ENCODE results near the gene WSB1. TPM values are rescaled to one million over a fixed set of nuclear protein-coding genes. Genes with fewer than 3 reads are reported as not detected.

The WSB1 gene
- total and polyA plus RNA-seq, 2 experiments from 2014 or later = 161 to 214 TPM

GRCh38 chr17:27284811-27285415 lies 9.0 kb upstream of the WSB1 start:
- TF ChIP-seq CTCF (IDR thresholded peaks at IDR 0.05; ENCODE audit: poor library complexity) (no peak), EZH2phosphoT487 (IDR thresholded peaks at IDR 0.05; ENCODE audit: low read depth, severe bottlenecking, unreplicated experiment) (no peak), EZH2 (IDR thresholded peaks at IDR 0.05; ENCODE audit: borderline replicate concordance) (no peak)
- Histone ChIP-seq H3K9me2 (replicated peaks; ENCODE audit: insufficient read depth) (no peaks in the 10 kb centered on the region), H3K9me3 (ENCODE audit: low read depth) (no peaks in the 10 kb centered on the region), H3K36me3 (replicated peaks; ENCODE audit: insufficient read depth, low read depth) (no peaks in the 10 kb centered on the region), H3K4me2 (no peak overlapping the region), H3K4me1 (ENCODE audit: insufficient read depth) (no peaks in the 10 kb centered on the region), H3K4me3 (no peak overlapping the region), H2AFZ (no peak overlapping the region), H3K27ac (no peak overlapping the region), H3K79me2 (no peaks in the 10 kb centered on the region), H3K27me3 (no peaks in the 10 kb centered on the region), H4K20me1 (ENCODE audit: insufficient read depth, poor library complexity, severe bottlenecking) (no peaks in the 10 kb centered on the region)
- DNase-seq (ENCODE audit: low spot score) = no peak
- WGBS (ENCODE audit: low lambda C conversion rate, missing lambda C conversion rate) = 76% methylated on average over 5 of the region's 5 CpGs

- H3K27me3 ChIP-seq = no peaks in the 10 kb centered on the region
- no peak overlapping the region for H3K4me3 ChIP-seq
- H3K27ac ChIP-seq = no peak overlapping the region
- H3K4me1 ChIP-seq (ENCODE audit: insufficient read depth) = no peaks in the 10 kb centered on the region
- DNase-seq (ENCODE audit: low spot score) = no peak
- H2AFZ ChIP-seq = no peak overlapping the region
- H3K9me3 ChIP-seq (ENCODE audit: low read depth) = no peaks in the 10 kb centered on the region
- H3K36me3 ChIP-seq (replicated peaks; ENCODE audit: insufficient read depth, low read depth) = no peaks in the 10 kb centered on the region
- no peak for TF ChIP-seq EZH2 (IDR thresholded peaks at IDR 0.05; ENCODE audit: borderline replicate concordance)
- TF ChIP-seq CTCF (IDR thresholded peaks at IDR 0.05; ENCODE audit: poor library complexity) = no peak
- no peak for TF ChIP-seq EZH2phosphoT487 (IDR thresholded peaks at IDR 0.05; ENCODE audit: low read depth, severe bottlenecking, unreplicated experiment)
- WGBS (ENCODE audit: low lambda C conversion rate, missing lambda C conversion rate) = 98% methylated on average over 2 of the region's 2 CpGs
- no peaks in the 10 kb centered on the region for H3K9me2 ChIP-seq (replicated peaks; ENCODE audit: insufficient read depth)
- H3K4me2 ChIP-seq = no peak overlapping the region
- H4K20me1 ChIP-seq (ENCODE audit: insufficient read depth, poor library complexity, severe bottlenecking) = no peaks in the 10 kb centered on the region
- no peaks in the 10 kb centered on the region for H3K79me2 ChIP-seq
These were observed 8.4 kb upstream of the WSB1 start for GRCh38 chr17:27285516-27285915.

GRCh38 chr17:27288183-27288582 lies 5.7 kb upstream of the WSB1 start:
- Histone ChIP-seq H3K4me1 (ENCODE audit: insufficient read depth) (peaks cover under 1% of the 10 kb centered on the region), H4K20me1 (ENCODE audit: insufficient read depth, poor library complexity, severe bottlenecking) (no peaks in the 10 kb centered on the region), H3K9me3 (ENCODE audit: low read depth) (no peaks in the 10 kb centered on the region), H3K36me3 (replicated peaks; ENCODE audit: insufficient read depth, low read depth) (no peaks in the 10 kb centered on the region), H3K4me2 (no peak overlapping the region), H3K27me3 (no peaks in the 10 kb centered on the region), H3K9me2 (replicated peaks; ENCODE audit: insufficient read depth) (no peaks in the 10 kb centered on the region), H3K79me2 (no peaks in the 10 kb centered on the region), H3K27ac (no peak overlapping the region), H2AFZ (no peak overlapping the region), H3K4me3 (no peak overlapping the region)
- DNase-seq (ENCODE audit: low spot score) = no peak
- no peak for TF ChIP-seq EZH2phosphoT487 (IDR thresholded peaks at IDR 0.05; ENCODE audit: low read depth, severe bottlenecking, unreplicated experiment)
- TF ChIP-seq EZH2 (IDR thresholded peaks at IDR 0.05; ENCODE audit: borderline replicate concordance) = no peak
- no peak for TF ChIP-seq CTCF (IDR thresholded peaks at IDR 0.05; ENCODE audit: poor library complexity)
- WGBS (ENCODE audit: low lambda C conversion rate, missing lambda C conversion rate) = 89% methylated on average over 2 of the region's 2 CpGs
